Left lung (tissue), 10 donors: ENCODE data around the gene ITGB4. TPM values are rescaled to one million over a fixed set of nuclear protein-coding genes. Genes with fewer than 3 reads are reported as not detected.

Experiments used
- ATAC-seq: fragments of 200-7000 bp; cut with Tn5 transposase; one replicate; pipeline ENCODE4 v1.9.1; 2020; ENCODE audit warnings: moderate library complexity
- DNase-seq, 4 donors: peaks; one replicate each; pipeline ENCODE4 v3.0.0-alpha.2; 2013 to 2020
- H3K27ac ChIP-seq, 2 donors: fragments of 200-600 bp; sonication (generic) in 1 of 2; one replicate each; pipeline versions ENCODE4 v1.5.0 to v1.8.0; 2020 to 2021
- H3K27me3 ChIP-seq, 2 donors: fragments of 200-600 bp; sonication (generic) in 1 of 2; one replicate each; pipeline versions ENCODE4 v1.5.0 to v1.8.0; 2020 to 2021
- H3K36me3 ChIP-seq, 2 donors: fragments of 200-600 bp; sonication (generic) in 1 of 2; one replicate each; pipeline versions ENCODE4 v1.5.0 to v1.8.0; 2020 to 2021
- H3K4me1 ChIP-seq, 2 donors: fragments of 200-600 bp; one replicate each; pipeline ENCODE4 v1.8.0; 2021
- H3K4me3 ChIP-seq, 2 donors: fragments of 200-600 bp; sonication (generic) in 1 of 2; one replicate each; pipeline versions ENCODE4 v1.5.0 to v1.8.0; 2020 to 2021; ENCODE audit warnings: mild to moderate bottlenecking in 1 of 2
- H3K9me3 ChIP-seq, 2 donors: fragments of 200-600 bp; sonication (generic) in 1 of 2; one replicate each; pipeline versions ENCODE4 v1.5.0 to v1.8.0; 2020 to 2021
- intact Hi-C, 2 donors: fragments of 100-400 bp; cut with DNase I; formaldehyde crosslinking; loops; one replicate each; pipeline versions ENCODE4 v1.11.2 to v1.14.2; 2022
- polyA plus RNA-seq, 6 donors: library from polyadenylated mRNA; unstranded; fragments of 120-200 nt; gene quantifications; one replicate each; pipeline ENCODE4 v1.2.1, GENCODE V29; 2013; ENCODE audit not compliant: insufficient read length in 6 of 6
- total RNA-seq, 2 donors: library from RNA; stranded (reverse); fragmentation: NEBNext Ultra II Directional; extraction: Animal tissue kit (Norgen Biotek cat#: 25700); gene quantifications; one replicate each; pipeline ENCODE4 v1.2.1, GENCODE V29; 2021
- TF ChIP-seq, protein P1 (sequence below), 2 donors: fragments of 200-600 bp; sonication (generic) in 1 of 2; IDR thresholded peaks; one replicate each; pipeline versions ENCODE4 v1.5.0 to v1.8.0; 2021; ENCODE audit warnings: antibody characterized with exemption in 2 of 2
- donor health status: DM: no; HTN: yes; CAD: no.
- donor health status: DM: no; HTN: no; CAD: no.

ITGB4 gene
- total and polyA plus RNA-seq, 8 donors, result 4.6 to 54.8 (median 9.5) TPM

DNA sequence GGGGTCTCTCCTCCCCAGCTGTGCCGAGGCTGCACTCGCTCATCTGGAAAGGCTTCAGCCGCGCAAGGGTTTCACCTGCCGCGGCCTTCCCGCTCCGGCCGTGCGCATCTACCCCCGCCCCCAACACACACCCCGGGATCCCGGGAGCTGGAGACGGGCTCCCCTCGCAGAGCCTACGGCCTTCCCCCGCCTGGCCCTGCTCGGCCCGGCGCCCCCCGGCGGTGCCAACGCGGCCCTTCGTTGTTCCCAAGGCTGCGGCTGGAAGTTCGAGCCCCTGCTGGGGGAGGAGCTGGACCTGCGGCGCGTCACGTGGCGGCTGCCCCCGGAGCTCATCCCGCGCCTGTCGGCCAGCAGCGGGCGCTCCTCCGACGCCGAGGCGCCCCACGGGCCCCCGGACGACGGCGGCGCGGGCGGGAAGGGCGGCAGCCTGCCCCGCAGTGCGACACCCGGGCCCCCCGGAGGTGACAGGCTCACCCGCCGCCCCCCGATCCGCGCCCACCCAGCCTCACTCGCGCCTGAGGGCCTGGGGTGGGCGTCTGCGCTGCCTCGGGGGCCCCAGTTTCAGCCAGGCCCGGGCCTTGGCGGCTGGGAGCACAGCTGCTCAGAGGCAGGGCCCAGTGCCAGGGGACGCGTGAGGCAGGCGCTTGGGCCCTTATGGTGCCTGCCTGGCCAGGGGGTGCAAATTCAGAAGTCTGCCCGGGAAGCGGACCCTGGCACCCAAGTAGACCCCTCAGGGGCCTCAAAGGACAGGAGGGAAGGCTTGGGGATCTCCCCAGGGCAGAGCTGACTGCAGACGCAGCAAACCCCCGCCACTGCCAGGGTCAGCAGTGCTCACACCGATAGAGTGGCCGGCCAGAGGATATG is 32.5 kb downstream of the ITGB4 start:
- Histone ChIP-seq H3K27me3 (no peaks in the 10 kb centered on the region), H3K4me3 (peak overlapping the region; percentile 31 to 42), H3K27ac (no peak overlapping the region), H3K36me3 (peaks cover 0 to 27% of the 10 kb centered on the region in 2 donors), H3K4me1 (peaks cover 5 to 40% of the 10 kb centered on the region in 2 donors), H3K9me3 (no peaks in the 10 kb centered on the region)
- TF ChIP-seq, protein P1, sequence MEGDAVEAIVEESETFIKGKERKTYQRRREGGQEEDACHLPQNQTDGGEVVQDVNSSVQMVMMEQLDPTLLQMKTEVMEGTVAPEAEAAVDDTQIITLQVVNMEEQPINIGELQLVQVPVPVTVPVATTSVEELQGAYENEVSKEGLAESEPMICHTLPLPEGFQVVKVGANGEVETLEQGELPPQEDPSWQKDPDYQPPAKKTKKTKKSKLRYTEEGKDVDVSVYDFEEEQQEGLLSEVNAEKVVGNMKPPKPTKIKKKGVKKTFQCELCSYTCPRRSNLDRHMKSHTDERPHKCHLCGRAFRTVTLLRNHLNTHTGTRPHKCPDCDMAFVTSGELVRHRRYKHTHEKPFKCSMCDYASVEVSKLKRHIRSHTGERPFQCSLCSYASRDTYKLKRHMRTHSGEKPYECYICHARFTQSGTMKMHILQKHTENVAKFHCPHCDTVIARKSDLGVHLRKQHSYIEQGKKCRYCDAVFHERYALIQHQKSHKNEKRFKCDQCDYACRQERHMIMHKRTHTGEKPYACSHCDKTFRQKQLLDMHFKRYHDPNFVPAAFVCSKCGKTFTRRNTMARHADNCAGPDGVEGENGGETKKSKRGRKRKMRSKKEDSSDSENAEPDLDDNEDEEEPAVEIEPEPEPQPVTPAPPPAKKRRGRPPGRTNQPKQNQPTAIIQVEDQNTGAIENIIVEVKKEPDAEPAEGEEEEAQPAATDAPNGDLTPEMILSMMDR (IDR thresholded peaks at IDR 0.05), result peak; percentile 38 to 47
- ATAC-seq, result peak; percentile 78
- intact Hi-C loops, result no loop called here
- DNase-seq, result peak; percentile 65 to 94 (median 78)

DNA sequence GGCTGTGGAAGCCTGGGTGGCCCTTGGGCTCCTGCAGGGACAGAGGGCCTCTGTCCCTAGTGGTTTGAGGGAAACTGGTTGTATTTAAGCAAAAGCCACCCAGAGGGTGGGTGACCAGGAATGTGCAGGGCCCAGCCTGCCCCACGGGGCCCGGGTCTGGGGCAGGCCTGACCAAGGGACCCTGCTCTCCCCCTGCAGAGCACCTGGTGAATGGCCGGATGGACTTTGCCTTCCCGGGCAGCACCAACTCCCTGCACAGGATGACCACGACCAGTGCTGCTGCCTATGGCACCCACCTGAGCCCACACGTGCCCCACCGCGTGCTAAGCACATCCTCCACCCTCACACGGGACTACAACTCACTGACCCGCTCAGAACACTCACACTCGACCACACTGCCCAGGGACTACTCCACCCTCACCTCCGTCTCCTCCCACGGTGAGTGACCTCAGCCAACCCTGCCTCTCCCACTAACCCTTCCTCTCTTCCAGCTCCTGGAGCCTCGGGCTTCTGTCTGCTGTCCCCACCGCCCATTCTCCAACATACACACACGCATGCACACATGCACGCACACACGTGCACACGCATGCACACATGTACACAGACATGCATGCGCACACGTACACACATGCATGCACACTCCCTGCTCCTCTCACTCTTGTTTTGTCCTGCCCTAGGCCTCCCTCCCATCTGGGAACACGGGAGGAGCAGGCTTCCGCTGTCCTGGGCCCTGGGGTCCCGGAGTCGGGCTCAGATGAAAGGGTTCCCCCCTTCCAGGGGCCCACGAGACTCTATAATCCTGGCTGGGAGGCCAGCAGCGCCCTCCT is 33.3 kb downstream of the ITGB4 start:
- H3K4me3 ChIP-seq, result no peak overlapping the region
- H3K27ac ChIP-seq, result no peak overlapping the region
- TF ChIP-seq, protein P1 (IDR thresholded peaks at IDR 0.05), result no peak

DNA sequence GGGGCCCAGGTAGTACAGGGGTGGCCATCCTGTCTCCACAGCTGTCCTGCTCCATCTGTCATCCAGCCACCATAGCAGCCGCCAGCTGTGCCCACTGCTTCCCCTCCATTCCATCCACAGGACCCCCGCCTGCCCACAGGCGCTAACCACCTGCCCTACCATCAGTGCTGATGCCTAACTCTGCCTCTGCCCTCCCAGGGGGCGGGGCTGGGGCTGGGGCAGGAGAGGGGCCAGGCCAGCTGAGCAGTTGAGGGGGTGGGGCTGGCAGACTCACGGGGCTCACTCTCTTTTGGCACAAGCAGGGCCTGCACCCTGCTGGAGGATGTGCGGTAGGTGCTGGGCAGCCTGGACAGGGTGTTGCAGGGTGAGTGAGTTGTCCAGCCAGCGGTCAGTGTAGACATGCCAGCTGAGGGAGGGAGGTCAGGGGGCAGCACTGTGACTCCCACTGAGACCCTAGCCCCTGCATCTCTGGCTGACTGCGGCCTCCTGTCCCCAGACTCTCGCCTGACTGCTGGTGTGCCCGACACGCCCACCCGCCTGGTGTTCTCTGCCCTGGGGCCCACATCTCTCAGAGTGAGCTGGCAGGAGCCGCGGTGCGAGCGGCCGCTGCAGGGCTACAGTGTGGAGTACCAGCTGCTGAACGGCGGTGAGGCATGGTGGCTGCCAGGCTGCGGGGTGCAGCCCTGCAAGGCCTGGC is 34.1 kb downstream of the ITGB4 start:
- Histone ChIP-seq H3K36me3 (peaks cover 0 to 28% of the 10 kb centered on the region in 2 donors), H3K27me3 (no peaks in the 10 kb centered on the region), H3K4me1 (peaks cover 5 to 30% of the 10 kb centered on the region in 2 donors), H3K27ac (no peak overlapping the region), H3K4me3 (no peak overlapping the region), H3K9me3 (no peaks in the 10 kb centered on the region)
- DNase-seq (peak in 1 of 4 donors; percentile 68), ATAC-seq (no peak)
- TF ChIP-seq, protein P1 (IDR thresholded peaks at IDR 0.05), result no peak
- intact Hi-C loops, result no loop called here

More for the DNA sequence above, 33.3 kb downstream of the ITGB4 start:
- Histone ChIP-seq H3K9me3 (no peaks in the 10 kb centered on the region), H3K4me1 (peaks cover 5 to 37% of the 10 kb centered on the region in 2 donors), H3K36me3 (peaks cover 0 to 30% of the 10 kb centered on the region in 2 donors), H3K27me3 (no peaks in the 10 kb centered on the region)
- DNase-seq (peak in 1 of 4 donors; percentile 67), ATAC-seq (no peak)
- intact Hi-C loops, result no loop called here

DNA sequence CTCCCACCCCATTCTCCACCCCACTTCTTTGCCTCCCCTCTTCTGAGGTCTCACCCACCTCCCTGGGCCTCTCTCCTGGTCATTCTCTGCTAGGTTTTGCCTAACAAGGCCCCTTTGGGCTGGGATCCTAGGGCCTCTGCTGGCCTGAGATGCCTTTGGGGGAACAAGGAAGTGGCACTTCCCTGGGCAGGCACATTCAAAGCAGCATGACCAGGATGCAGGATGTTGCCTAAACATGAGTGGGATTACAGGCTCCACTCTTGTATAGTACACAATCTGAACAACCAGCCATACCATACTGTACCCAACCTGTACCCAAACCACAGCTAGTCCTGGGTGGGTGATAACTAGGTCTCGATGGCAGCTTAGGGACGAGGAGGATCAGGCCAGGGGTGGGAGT is 34.7 kb downstream of the ITGB4 start:
- Histone ChIP-seq H3K4me3 (no peak overlapping the region), H3K36me3 (peaks cover 0 to 27% of the 10 kb centered on the region in 2 donors), H3K9me3 (no peaks in the 10 kb centered on the region), H3K27ac (no peak overlapping the region), H3K4me1 (peaks cover 5 to 30% of the 10 kb centered on the region in 2 donors), H3K27me3 (no peaks in the 10 kb centered on the region)
- ATAC-seq (no peak), DNase-seq (peak in 1 of 4 donors; percentile 24)
- TF ChIP-seq, protein P1 (IDR thresholded peaks at IDR 0.05), result no peak
- intact Hi-C loops, result no loop called here
